HG02571 (cell line): ENCODE results near the gene PFN3.
A peak's percentile ranks its signal among the peaks of the same experiment; 100 is the strongest.
"Not testable (repeated sequence)": the region's sequence is repeated elsewhere in the genome, so short reads cannot be mapped to it uniquely, and the experiment has no call there.

Experiments used
- ATAC-seq: cut with Tn5 transposase; IDR thresholded peaks from one replicate; pipeline ENCODE4 v1.9.1; 2021; ENCODE audit warnings: mild to moderate bottlenecking, moderate library complexity; ENCODE audit not compliant: unreplicated experiment

PFN3 gene

DNA sequence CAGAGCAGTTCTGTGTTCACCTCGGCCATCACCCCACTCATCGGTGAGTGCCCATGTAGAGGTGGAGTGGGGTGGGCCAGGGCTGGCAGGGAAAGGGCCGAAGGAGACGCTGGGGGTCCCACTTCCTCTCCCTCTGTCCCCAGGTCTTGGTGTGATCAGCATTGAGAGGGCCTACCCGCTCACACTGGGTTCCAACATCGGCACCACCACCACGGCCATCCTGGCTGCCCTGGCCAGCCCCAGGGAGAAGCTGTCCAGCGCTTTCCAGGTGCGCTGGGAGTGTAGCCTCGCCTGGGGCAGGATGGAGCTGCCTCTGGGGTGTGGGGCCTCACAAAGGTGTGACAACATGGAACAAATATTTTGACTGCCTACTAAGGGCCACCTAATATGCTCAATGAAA, 3.7 kb downstream of the PFN3 start:
- no peak for ATAC-seq

DNA sequence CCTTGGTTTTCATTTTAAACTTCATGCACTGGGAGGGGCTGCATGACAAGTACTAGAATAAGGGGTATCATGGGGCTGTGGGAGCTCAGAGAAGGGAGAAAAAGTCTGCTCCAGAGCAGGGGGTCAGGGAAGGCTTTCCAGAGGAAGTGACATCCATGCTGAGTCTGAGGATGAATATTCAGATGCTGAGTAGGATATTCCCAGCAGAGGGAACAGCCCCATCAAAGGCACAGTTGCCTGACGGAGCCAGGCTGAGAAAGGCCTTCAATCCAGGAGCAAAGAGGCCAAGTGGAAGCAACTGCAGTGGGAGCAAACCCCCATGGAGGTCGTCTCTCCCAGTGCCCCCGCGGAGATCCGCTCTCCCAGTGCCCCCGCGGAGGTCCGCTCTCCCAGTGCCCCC, 4.4 kb downstream of the PFN3 start:
- ATAC-seq, result no peak

DNA sequence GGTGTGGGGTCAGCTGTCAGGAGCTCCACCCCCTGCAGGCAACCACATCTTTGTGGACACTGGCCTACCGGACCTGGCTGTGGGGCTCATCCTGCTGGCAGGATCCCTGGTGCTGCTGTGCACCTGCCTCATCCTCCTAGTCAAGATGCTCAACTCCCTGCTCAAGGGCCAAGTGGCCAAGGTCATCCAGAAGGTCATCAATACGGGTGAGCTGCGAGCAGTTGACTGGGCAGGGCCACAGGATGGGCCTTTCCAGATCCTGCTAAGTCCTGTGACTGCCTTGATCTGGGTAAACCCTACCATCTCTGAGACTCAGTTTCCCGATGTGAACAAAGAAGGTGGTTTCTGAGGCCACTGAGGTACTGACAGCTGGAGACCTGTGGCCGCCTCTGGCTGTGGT, 6.5 kb downstream of the PFN3 start:
- ATAC-seq, result no peak

DNA sequence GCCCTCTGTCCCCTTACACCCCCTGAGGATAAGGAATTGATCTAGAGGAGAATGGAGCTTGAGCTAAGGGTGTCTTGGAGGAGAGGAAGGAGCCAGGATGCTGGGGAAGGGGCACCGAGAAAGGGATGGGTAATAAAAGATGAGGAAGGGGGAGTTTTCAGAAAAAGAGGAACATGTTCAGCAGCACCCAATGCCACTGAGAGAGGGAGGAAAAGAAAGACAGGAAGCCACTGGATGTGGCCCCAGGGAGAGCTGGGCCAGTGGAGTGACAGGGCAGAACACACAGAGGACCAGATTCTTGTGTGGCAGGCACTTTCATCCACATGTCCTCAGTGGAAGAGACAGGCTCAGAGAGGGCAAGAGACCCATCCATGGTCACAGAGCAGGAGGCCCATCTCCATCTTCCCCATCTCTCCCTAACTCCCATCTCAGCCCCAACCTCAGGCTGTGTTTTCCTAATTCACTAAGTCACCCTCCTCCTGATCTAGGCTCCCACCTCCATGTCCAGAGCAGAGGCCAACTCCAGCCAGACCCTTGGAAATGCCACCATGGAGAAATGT, 7.2 kb downstream of the PFN3 start:
- ATAC-seq, result no peak

DNA sequence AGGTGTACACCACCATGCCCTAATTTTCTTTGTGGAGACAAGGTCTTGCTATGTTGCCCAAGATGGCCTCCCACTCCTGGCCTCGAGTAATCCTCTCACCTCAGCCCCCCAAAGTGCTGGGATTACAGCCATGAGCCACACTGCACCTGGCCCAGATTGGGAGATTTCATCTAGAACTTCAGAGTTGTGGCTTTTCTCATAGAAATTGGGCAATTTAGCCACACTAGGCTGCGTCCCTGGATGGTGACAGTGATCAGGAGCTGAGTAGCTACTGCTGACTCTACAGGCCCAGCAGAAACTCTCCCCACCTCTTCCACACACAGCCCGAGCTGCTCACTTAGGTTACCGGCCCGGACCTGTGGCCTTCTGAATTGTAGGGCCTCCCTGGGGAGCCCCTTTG, 7.7 kb downstream of the PFN3 start:
- no peak for ATAC-seq

DNA sequence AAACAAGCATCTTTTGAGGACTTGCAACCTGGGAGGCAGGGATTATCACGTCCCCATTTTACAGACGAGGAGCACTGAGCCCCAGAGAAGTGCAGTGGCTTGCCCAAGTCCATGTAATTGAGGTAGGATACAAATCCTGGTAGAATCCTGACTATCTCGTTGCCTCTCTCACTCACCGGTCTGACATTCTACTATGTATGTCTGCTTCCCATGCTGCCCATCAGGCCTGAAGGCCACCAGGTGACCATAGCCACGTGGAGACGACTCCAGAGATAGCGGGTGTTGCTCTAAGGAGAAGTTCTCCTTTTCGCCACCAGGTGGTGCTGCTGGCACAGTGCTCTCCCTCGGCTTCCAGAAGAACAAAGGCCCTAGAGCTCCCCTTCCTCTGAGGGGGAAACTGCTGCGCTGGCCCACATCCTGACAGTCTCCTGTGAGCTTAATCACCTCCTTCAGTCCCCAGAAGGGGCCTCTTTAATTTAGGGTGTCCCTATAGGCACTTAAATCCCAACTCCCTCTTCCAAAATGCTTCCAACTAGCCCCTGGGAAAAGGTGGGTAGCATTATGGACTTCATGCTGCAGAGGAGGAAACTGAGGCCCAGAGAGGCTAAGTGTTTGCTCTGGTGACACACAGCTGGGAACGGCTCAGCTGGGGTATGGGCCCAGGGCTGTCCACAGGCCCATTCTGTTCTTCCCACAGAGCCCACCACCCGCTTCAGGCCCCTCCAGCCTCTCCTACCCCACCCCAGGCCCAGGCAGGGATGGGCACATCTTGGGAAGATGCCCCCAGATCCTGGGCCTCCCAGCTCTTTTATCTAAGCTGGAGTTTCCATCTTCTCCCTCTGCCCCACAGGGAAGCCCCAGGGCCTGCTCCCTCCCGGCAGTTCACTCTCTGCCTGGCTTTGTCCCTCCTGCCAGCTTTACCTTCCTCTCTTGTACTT, 9.8 kb downstream of the PFN3 start:
- no peak for ATAC-seq

DNA sequence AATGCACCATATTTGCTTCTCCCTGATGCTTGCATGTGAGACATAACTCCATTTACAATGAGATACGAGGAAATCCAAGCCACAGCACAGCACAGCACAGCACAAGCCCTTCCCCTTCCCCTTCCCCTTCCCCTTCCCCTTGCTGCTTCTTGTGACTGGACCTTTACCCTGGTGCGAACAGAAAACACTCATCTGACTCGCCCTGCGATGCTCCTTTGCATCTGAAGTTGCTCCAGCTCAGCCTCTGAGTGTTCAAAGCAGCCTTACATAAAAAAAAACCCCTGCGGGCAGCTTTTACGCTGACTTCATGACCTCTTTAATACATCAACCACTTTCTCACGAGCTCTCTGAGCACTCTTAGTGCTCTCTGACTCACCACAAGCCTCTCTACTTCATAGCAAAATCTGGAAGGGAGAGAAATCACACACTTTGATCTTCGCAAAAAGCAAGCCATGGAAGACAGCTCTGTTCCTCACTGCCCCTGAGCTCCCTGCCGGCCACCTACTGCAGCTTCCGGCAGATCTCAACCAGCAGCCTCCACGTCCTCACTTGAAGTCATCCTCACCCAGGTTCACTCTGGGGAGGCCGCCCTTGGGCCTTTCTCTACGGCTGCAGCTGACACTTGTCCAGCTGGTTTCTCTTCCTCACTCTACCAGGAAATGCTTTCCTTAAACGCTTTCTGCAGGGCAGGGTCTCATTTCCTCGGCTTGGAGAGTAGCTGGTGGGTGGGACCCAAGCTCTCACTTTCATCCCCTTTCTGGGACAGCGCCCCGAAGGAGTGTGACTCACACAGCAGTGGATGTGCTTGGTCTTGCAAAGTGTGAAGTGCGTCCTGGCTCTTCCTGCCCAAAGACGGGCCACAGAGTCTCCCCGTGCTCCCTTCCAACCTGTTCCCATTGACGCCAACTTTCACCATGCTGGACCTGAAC, 11.0 kb downstream of the PFN3 start:
- peak; percentile 41 for ATAC-seq

DNA sequence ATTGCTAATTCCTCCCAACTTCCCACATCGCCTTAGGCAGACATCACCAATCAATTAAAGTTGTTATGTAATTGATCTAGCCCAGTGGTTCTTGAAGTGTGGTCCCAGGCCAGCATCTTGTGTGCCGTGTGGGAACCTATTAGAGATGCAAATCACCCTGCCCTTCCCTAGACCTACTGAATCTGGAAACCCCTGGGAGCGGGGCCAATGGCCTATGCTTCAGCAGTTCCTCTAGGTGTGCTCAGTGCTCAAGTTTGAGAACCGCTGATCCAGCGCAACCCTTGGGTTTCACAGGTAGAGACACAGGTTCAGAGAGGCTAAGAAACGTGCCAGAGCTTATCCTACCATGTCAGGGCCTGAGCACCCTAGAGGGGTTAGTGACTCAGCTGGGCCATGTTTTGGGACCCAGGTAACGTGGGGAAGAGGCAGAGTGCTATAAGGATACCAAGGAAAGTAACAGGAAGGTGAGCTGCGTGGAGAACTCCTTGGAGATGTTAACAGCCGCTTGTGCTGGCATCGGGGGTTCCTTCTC, 11.9 kb downstream of the PFN3 start:
- ATAC-seq, result no peak

DNA sequence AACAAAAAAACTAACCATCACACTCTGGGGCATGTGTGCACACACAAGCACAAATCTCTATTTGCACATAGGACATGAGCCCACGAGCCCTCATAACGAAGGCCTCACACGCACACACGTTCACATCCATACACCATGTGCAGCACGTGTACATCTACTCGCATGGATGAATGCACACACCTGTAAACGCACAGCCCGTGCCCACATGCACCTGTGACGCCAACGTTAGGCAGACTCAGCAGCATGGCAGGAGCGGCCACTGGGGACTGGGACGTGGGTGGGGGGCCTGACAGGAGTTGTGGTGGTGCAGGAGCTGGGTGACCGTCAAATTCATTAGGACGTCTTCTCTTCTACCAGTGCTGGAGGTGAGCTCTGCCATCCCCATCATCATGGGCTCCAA, 13.1 kb downstream of the PFN3 start:
- no peak for ATAC-seq

DNA sequence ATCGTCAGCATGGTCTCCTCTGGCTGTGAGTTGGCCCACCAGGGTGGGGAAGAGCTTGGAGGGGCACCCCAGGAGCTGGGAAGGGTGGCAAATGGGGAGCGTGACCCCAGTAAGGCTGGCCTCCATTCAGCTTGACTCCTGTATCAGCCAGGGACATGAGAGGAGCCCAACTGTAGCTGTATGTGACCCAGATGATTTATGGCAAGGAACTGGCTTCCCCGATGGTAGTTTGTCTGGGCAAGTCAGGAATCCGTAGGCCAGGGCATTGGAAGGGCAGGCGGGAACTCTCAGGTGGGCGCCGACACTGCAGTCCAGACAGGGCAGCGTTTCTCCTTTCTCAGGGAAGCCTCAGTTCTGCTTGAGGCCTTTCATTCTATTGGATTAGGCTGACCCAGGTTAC, 13.9 kb downstream of the PFN3 start:
- ATAC-seq, result no peak

DNA sequence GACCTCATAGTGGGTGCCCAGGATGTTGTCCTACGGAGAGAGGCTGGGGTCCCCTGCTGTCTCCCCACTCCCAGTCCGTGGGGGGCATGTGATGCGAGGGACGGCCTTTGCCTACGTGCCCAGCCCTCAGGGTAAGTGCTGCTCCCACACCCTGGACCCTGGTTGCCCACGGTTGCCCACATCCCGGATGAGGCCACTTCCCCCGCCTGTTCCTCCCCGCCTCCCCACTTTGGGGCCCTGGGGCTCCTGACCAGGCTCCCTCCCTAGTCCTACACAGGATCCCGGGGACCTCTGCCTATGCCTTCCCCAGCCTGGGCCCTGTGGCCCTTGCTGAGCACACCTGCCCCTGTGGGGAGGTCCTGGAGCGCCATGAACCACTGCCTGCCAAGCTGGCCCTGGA, 14.7 kb downstream of the PFN3 start:
- ATAC-seq, result no peak

DNA sequence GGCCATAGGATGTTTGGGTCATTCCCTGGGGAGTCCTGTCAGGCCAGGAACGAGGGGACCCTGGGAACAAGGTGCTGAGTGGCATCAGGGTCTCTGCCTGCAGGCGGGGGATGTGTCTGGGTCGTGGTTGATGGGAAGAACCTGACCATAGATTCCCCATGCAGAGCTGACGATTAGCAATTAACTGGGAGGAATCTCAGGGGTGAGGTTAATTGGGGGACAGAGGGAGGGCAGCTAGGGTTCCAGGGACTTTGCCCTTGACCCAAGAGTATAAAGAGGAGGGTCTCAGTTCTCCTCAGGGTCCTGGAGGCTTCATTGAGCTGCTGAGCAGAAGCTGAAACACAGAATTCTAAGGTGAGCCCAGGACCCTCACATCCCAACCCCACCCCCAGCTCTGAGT, 16.3 kb downstream of the PFN3 start, which contains the start of gene SLC34A1:
Gene SLC34A1 (plus strand): TSS at position 301 of the 400 bp plus-strand sequence. CDS start 1,308 bp downstream, outside the sequence.
- ATAC-seq, result no peak

DNA sequence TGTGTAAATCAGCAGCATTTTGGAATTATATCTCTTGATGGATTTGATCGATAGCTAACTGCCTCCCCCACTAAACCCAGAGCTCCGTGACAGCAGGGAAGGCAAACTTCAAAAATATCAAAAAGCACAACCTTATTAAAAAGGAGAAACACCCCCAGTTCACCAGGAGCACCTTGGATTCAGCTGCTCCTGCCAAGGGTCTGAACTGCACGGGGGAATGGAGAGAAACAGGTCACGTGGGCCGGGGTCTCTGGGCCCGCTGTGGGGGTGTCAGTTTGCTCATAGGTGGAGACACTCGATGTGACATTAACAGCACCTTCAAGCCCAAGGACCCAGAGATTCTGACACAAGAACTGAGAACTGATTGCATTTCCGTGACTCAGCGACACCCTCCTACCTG, 17.3 kb downstream of the PFN3 start:
- no peak for ATAC-seq

DNA sequence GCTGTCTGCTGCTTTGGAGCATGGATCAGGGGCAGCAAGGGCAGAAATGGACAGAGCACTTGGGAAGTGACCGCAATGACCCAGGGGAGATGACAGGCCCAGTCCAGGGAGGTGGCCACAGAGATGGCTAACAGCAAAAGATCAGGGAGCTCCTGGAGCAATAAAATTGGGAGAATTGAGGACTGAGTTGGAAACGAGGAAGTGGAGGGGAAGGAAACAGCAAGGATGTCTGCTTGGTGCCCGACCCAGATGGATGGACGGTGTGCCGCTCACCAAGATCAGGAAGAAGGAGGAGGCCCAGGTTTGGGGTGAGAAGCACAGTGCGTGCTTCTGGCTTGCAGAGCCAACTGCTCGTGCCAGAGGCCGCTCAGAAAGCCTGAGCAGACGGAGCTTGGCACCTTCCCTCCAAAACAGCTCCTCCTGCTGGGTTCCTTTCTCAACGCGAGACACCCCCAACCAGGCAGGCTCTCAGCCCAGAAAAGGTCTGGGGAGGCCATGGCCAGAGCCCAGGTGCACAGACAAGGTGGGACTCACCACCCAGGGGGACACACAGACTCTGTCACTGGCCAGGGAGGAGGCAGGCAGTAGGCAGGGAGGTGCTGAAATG, 17.9 kb downstream of the PFN3 start:
- no peak for ATAC-seq

DNA sequence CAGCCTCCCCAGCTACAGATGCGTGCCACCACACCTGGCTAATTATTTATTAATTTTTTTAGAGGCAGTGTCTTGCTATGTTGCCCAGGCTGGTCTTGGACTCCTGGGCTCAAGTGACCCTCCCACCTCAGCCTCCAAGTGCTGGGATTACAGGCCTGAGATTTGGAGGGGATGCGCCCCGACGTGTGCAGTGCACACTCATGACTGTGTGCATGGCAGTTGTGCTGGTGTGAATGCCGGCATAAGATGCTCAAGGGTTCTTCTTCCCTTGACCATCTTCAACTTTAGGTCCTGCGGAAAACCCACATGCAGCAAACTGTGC, 19.7 kb downstream of the PFN3 start:
- no peak for ATAC-seq

DNA sequence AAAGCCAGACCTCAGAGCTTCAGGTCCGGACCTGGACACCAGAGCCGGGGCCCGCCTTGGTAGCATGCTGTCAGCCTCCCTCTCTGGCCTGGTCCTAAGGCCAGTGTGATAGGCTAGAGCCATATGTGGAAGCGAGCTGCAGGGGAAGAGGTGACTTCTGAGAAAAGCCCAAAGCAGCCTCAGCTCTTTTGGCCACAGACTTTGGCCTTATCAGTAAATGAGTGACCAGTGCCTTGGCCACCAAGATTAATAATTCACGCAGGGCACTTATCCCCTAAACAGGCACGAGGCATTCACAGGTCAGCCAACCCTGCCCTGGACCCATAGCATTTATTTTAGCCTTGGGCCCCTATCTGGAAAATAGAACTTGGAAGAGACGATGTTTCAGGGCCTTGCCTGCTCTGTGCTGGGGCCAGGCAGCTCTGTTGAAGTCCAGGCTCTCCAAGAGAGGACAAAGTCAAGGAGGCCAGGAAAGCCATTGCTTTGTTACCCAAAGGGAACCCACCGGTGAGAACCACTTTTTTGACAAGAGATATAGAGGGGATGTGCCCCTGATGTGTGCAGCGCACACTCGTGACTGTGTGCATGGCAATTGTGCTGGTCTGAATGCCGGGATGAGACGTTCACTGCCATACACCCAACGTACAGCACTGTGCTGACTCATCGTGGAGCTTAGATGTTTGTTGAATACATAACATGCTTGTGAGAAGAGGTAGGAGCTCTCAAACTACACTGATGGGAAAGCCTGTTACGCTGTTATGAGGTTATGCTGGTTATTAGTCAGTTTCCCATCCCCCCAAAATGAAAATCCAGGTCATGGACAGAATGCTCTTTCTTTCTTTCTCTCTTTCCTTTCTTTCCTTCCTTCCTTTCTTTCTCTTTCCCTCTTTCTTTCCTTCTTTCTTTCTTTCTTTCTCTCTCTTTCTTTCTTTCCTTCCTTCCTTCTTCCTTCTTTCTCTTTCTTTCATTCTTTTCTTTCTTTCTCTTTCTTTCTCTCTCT, 21.3 kb downstream of the PFN3 start:
- no peak for ATAC-seq

DNA sequence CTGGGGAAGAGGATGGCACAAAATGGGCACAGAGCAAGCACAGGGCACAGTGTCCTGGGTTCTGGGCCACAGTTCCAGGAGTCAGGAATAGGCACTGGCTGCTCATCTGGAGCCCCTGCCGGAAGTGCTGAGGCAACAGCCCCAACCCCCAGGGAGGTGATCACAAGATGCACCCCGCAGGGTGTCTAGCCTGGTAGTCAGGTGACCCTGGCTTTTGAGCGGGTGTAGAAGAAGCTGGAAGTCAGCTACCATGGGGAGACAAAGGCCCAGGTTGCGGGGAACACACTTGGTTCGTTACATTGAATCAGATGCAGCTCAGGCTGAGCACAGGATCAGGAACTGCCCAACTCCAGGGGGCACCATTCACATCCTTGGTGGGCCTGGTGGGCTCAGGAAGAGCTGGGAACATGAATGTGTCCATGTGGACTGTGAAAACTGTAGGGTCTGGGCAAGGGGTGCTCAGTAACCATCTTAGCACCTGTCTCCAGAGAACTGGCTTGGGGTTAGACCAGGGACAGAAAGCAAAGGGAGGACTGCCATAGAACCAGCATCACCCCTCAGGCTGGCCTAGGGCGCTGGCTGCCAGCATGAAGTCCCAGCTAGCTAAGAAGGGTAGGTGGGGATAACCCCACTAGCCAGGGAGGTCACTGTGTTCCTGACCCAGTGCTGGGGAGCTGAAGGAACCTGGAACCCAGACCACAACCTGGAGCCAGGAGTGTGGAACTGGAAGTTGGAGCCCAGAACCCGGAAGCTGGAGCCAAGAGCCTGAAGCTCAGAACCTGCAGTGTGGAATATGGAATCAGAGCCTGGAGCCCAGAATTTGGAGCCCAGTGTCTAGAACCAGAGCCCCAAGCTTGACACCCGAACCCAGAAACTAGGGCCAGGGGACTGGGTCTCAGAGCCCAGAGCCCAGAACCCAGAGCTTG, 22.3 kb downstream of the PFN3 start:
- ATAC-seq, result no peak

DNA sequence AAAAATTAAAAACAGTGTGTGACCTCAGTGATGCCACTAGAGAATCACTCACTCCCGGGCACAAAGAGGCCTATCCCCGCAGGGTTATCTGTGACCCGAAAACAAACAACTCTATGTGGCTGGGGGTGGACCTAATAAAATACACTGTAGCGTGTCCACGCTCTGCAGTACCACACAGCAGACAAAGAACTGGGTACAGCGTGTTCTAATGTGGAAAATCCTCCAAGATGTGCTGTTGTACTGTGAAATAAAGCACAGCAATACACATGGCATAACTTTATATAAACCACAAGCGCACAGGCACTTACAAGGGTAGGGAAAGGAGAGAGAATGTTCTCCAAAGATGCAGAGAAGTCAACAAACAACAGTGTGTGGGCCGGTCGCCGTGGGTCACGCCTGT, 24.4 kb downstream of the PFN3 start:
- ATAC-seq, result no peak

DNA sequence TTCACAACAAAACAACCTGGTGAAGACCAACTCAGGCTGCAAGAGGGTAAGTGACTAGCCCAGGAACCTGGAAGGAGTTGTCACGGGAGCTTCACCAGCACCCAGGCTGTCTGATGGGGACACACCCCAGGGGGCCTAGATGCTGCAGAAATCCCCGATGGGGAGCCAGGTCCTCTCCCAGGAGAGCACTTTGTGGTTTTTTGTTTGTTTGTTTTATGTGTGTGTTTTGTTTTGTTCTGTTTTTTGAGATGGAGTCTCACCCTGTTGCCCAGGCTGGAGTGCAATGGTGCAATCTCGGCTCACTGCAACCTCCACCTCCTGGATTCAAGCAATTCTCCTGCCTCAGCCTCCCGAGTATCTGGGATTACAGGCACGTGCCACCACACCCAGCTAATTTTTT, 24.9 kb downstream of the PFN3 start:
- not testable (repeated sequence) for ATAC-seq
